Posterior cingulate gyrus (tissue), 11 donors: ENCODE measurements around the gene ZSWIM6.
A peak's percentile ranks its signal among the peaks of the same experiment; 100 is the strongest.

Source experiments
- DNase-seq, 10 donors: peaks; one replicate each; pipeline versions ENCODE4 v3.0.0 to v3.0.0-alpha.2; 2020 to 2021; ENCODE audit warnings: mixed read lengths in 3 of 10
- intact Hi-C: fragments of 100-400 bp; cut with DNase I; formaldehyde crosslinking; loops from one replicate; pipeline ENCODE4 v1.15.1; 2023

ZSWIM6 gene

GRCh38 chr5:61331407-61332357 is at the start of gene ZSWIM6:
TSS of gene ZSWIM6 (plus strand) at chr5:61332258. CDS start at chr5:61332273, 15 bp downstream.
- intact Hi-C loops: loop anchor here (5.0 to 10.0 kb wide), 5 partner anchors 76 to 486 kb away; partner anchors contain the start of gene SMIM15
- DNase-seq: peak; percentile 98 to 100 (median 99)

- DNase-seq: no peak
- intact Hi-C loops: no loop called here
These were observed 48.6 kb upstream of the ZSWIM6 start for GRCh38 chr5:61283471-61283870.

DNA sequence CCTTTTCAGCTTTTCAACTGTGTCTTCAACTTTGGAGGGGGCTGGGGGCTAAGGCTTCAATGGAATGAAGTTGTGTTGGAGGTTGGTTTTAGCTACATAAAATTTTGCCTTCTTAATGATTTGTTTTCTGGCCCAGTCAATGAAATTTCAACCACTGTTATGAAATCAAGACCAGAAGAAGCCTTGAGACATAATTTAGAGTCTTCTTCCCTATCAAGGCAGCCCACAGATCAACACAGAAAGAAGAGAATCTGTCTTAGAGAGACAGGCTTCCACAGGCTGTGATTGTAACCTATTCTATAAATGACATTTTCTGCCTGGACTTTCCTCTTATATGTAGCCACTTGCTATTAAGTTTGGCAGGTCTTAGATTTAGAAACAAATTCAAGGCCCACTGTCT is 46.5 kb upstream of the ZSWIM6 start:
- DNase-seq: no peak
- intact Hi-C loops: no loop called here

DNA sequence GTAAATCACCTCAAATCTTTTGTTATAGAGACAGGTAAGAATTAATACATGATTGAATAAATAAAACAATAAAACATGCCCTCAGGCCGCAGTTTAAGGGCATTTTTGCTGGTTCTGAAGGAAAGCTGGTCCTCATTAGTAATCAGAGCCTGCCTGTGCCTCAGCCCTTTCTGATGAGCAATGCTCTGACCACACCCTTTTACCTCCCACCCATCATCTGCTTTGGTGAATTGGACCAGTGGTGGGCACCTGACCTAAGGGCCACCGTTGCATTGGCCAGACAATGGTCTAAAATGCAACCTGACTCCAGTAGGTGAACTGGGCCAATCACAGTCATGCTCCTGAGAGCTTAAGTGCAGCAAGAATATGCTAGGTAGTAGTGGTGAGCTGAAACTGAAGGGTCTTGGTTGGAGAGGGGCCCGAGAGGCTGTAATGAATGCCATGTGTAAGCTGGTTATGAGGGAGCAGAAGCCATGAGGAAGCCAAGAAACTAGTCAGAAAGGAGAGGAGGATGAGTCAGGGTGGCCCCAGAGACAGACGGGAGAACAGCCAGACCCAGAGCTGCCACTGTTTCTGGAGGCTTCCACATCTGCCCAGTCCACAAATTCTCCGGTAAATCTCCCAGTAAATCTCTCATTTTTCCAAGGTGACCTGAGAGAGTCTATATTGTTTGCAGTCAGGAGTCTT is 45.5 kb upstream of the ZSWIM6 start:
- intact Hi-C loops: no loop called here
- no peak for DNase-seq

- intact Hi-C loops: no loop called here
- no peak for DNase-seq
These were observed 44.6 kb upstream of the ZSWIM6 start for GRCh38 chr5:61287474-61287873.

- no peak for DNase-seq
- intact Hi-C loops: no loop called here
These were observed 42.8 kb upstream of the ZSWIM6 start for GRCh38 chr5:61289241-61289640.

GRCh38 chr5:61289669-61290306 is 42.3 kb upstream of the ZSWIM6 start:
- no peak for DNase-seq
- intact Hi-C loops: no loop called here

GRCh38 chr5:61290791-61291210 is 41.3 kb upstream of the ZSWIM6 start:
- intact Hi-C loops: no loop called here
- no peak for DNase-seq

- intact Hi-C loops: no loop called here
- no peak for DNase-seq
These were observed 39.9 kb upstream of the ZSWIM6 start for GRCh38 chr5:61292062-61292657.

DNA sequence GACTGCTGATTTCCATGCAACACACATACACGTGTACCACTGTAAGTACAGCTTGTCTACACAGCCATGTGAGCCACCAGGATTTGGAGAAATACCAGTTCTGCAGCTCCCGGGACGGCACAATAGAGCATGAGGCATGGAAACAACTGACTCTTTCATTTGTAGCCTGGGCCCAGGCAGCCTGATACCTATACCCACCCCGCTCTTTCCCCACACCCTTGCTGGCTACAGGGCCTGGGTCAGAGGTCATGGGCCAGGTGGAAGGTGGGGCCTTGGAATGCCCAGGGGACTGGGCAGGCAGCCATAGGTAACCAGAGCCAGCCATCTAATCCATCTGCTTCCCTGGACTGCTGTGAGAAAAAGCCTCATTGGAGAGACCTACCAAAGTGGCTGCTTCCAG is 39.0 kb upstream of the ZSWIM6 start:
- intact Hi-C loops: no loop called here
- no peak for DNase-seq

DNA sequence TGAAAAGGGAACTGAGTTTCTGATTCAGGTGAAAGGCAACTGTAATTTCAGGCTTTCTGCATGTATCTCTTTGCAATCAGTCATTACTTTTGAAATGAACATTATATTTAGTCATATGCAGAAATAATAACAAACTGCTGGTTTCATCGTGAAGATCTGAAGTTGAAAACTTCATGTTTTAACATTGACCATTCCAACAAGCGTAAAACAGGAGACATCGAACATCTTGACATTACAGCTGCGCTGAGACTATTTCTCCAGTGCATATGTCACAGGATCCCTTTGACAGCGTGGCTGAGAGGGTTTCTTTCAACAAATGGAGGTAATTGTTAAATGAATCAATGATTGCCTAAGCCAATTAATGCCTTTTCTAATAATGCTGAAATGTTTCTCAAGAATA is 38.2 kb upstream of the ZSWIM6 start:
- intact Hi-C loops: no loop called here
- no peak for DNase-seq

- intact Hi-C loops: no loop called here
- no peak for DNase-seq
These were observed 36.7 kb upstream of the ZSWIM6 start for GRCh38 chr5:61295365-61295764.

DNA sequence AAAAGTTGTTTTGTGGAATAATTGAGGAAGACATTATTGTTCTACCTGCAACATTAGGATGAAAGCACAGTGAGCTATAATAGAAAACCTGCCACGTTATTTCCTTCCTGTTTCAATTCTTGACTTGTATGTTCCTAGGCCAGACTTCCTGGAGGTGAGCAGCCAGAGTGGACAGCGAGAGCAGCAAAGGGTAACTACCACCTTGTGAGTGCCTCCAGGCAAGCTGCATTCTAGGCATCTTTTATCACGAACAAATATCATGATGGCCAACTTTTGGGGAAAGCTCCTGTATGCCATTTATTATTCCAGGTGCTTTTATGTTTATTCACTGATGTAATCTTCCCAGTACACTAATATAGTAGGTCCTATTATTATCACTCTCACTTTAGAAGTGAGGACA is 34.0 kb upstream of the ZSWIM6 start:
- no peak for DNase-seq
- intact Hi-C loops: no loop called here

DNA sequence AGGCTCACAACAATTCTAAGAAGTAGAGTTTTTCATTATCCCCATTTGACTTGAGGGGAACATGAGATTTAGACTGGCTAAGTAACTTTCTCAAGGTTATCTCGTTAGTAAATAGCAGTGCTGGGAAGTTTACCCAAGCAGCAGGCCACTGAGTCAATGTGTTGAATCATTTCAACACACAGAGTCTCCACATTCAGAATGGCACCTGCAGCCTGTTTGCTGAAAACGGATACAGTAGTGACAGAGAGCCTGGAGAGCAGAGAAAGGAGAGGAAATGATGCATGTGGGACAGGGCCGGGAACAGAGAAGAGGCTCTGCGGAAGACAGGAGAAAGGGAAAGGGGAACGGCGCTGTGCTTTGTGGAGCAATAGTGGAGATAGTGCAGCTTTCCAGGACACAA is 33.5 kb upstream of the ZSWIM6 start:
- no peak for DNase-seq
- intact Hi-C loops: no loop called here

DNA sequence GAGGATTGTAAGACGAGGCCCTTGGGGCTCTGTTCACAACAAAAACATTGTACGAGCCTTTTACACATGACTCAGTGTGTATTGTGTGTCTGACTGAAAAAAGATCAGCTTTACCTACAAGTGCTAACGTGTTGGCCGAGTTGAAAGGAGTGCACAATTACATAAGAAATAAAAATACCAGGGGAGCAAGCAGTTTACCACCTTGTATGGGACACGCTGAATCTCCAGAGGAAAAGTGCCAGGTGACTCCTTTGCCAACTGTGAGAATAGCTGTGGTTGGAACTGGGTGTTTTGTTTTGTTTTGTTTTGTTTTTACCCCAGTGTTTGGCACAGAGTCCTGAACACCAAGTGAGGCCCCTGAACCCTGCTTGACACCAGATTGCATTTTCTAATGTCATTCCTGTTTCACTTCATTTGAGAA is 32.8 kb upstream of the ZSWIM6 start:
- DNase-seq: no peak
- intact Hi-C loops: no loop called here

- intact Hi-C loops: no loop called here
- peak in 2 of 10 donors; percentile 13 to 25 for DNase-seq
These were observed 30.5 kb upstream of the ZSWIM6 start for GRCh38 chr5:61301341-61302199.

- intact Hi-C loops: no loop called here
- no peak for DNase-seq
These were observed 29.9 kb upstream of the ZSWIM6 start for GRCh38 chr5:61302200-61302563.

- intact Hi-C loops: no loop called here
- DNase-seq: no peak
These were observed 28.7 kb upstream of the ZSWIM6 start for GRCh38 chr5:61303346-61303745.

- DNase-seq: peak in 1 of 10 donors; percentile 69
- intact Hi-C loops: no loop called here
These were observed 27.3 kb upstream of the ZSWIM6 start for GRCh38 chr5:61304590-61305381.
